GM04504 (cell line): ENCODE results near the gene ZIC4.

Experiments
- DNase-seq: peaks from one replicate; pipeline ENCODE4 v3.0.0-alpha.2; 2012; ENCODE audit warnings: low read depth

The ZIC4 gene

DNA sequence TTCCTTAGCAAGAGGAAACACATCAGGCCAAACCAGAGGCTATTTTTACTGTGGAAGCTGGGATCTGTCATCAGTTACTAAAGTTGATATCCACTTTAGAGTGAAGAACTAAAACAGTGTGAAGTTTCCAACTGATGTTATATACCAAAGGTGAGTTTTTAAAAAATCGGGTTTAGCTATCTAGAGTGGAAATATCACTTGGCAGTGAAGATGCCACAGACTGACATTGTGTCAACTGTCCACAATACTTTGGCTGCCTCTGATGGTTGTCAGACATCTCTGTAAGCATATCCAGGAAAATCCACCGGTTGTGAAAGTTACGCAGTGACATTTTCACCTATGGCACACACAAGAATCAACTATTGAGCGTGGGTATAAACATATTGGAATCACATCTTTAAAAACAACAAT, 12.0 kb upstream of the ZIC4 start:
- DNase-seq: no peak

GRCh38 chr3:147417551-147418295, 11.4 kb upstream of the ZIC4 start:
- no peak for DNase-seq

- DNase-seq: no peak
Observed at GRCh38 chr3:147416931-147417330, 10.6 kb upstream of the ZIC4 start.

DNA sequence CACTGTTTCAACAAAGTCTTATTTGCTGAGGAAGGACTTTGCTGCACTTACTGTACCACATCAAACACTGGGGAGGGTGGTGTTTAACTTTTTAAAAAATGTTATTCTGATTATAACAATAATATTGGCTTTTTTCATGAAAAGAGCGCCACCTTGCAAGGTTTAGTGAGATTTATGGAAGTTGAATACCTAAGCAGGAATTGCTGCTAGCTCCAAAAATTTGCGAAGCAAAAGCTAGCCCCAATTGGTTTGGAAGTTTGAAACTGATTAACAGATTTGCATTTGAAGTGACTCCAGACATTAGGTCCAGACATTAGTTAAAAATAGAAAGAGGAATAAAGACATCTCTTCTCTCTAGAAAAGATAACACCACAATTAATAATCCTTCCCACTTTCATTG, 9.5 kb upstream of the ZIC4 start:
- no peak for DNase-seq

GRCh38 chr3:147415286-147415685, 8.9 kb upstream of the ZIC4 start:
- no peak for DNase-seq

DNA sequence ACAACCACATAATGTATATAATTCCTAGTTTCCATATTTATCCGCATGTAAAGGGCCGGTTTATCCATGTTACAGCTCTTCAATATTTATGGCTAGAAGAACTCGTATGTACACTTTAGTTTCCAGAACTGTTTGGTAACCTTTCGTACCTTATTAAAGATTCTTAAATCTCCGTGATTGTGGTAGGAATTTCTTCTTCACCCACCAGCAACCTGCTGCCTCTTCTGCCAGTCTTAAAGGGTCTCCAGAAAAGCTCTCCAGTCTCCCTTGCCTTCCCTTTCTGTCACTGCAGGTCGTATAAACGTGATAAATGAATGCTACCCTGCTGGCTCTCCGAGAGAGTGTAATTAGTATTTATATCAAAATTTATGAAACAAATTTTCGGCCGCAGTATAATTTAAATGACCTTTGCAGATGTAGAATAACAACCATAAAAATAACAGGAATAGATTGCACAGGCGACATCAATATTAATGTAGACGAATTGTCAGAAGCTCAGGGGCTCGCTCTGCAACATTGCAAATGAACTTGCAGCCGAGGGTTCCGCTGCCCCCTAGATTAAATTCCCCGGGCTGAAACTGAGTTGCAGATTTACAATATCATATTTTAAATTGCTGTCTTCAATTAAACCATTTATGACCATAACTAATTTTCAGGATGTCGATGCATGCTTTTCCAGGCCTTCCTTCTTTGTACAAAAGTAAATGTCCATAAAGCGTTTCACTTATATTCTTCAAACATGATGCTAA, 8.2 kb upstream of the ZIC4 start:
- DNase-seq: no peak

DNA sequence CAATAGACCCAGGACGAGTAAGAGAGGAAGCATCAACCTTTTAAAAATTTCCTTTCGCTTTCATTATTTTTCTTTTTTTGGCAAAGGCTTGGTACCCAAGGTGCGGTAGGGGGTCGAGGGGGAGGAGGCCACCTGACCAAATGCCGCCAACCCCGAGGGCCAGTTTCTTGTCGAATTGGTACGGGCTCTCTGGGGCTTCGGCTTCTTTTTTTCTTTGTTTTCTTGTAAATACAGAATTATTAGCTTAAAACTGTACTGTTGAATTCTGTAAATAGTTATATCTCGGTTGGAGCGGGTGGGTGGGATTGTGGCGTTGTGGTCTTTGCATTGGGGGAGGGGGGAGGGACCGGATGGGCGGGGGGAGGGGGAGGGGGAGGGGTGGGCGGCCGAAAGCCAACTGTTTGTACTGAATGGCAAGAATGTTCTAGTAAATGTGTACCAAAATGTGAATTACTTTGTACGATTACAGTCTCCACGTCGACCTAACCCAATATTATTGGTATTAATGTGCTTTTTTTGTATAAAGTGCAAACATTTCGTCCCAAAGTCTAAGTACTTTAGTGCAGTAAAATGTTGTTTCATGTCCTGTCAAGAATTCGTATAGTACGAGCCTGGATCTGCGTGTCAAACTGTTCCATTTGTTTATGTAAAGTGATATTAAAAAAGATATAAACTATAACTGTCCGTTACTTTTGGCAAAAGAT, 7.5 kb upstream of the ZIC4 start:
- no peak for DNase-seq

DNA sequence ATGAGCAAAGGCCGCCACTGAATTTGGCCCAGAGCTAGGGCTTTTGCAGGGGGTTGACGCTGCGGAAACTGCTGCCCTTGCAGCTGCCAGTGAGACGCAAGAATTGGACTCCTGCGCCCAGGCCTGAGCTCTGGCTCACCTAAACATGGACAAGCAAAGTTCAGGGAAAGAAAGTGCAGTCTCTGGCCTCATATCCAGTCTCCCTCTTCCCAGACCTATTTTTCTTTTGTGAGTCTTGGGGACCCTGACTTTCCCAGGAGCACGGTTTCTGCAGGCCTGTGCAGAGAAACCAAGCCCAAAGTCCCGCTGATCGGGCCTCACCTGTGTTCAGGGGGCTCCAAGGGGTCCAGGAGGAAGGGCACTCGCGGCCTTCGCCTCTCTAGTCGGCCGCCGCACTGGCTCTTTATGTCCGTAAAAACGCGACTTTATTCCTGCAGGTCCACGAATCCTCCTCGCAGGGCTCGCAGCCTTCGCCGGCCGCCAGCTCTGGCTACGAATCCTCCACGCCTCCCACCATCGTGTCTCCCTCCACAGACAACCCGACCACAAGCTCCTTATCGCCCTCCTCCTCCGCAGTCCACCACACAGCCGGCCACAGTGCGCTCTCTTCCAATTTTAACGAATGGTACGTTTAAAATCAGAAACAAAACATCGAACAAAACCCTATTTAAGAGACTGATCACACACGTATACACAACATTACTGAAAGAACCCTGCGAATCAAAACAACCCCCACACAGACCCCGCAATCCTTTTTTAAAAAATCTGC, 6.8 kb upstream of the ZIC4 start:
- DNase-seq: no peak

GRCh38 chr3:147412261-147412916, 6.0 kb upstream of the ZIC4 start:
- no peak for DNase-seq

DNA sequence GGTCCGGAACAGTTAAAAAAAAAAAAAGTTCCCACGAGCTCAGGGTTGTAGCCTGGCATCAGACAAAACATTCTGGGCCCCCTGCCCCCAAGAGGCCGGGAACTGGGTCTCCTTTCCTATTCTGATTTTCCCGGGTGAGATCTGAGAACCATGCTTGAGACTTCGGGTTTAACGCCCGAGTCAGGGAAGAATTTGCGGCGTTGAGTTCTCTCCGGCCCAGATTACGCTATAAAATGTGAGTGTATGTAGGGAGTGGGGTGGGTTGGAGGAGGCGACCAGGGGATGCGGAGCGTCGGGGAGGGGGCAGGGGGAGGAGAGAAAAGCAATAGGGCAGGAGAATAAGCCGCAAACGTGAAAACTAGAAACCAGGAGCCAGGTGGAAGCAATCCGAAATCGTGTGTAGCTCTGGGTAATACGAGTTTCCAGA, 5.5 kb upstream of the ZIC4 start:
- no peak for DNase-seq

DNA sequence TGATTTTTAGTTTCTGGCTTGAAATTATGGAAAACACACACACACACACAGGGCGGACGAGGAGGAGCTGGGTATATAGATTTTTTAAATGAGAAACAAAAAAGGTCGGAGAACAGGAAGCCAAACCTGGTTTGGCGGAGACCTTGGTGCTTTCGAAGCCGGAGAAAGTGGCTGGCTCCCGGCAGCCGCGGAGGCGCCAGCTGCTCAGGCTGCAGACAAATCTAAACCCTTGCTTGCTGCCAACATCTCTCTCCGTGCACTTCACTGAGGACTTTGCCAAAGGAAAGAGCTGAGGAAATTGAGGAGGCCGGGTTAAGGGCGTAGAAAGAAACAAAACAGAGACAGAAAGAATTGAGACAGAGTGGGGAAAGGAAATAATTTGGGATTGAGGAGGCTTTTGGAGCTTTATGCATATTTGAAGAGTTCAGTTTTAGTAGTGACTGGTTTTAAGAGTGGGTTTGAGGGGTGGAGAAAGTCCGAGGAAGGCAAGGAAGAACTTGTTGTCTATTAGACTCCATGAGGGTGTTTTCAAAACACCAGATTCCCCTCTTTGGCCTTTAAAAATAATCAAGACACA, 5.0 kb upstream of the ZIC4 start:
- no peak for DNase-seq

DNA sequence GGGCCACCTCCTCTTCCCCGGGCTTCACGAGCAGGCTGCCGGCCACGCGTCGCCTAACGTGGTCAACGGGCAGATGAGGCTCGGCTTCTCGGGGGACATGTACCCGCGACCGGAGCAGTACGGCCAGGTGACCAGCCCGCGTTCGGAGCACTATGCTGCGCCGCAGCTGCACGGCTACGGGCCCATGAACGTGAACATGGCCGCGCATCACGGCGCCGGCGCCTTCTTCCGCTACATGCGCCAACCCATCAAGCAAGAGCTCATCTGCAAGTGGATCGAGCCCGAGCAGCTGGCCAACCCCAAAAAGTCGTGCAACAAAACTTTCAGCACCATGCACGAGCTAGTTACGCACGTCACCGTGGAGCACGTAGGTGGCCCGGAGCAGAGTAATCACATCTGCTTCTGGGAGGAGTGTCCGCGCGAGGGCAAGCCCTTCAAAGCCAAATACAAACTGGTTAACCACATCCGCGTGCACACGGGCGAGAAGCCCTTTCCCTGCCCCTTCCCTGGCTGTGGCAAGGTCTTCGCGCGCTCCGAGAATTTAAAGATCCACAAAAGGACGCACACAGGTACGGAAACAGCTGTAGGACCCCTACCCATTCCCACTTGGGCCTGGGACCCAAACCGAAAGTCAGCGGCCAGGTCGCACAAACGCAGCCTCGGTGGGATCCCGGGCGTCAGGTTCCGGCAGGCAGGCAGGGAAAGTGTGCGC, 4.3 kb upstream of the ZIC4 start:
- peak; percentile 79 for DNase-seq

DNA sequence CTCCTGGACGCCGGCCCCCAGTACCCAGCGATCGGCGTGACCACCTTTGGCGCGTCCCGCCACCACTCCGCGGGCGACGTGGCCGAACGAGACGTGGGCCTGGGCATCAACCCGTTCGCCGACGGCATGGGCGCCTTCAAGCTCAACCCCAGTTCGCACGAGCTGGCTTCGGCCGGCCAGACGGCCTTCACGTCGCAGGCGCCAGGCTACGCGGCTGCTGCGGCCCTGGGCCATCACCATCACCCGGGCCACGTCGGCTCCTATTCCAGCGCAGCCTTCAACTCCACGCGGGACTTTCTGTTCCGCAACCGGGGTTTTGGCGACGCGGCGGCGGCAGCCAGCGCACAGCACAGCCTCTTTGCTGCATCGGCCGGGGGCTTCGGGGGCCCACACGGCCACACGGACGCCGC, 3.8 kb upstream of the ZIC4 start:
- no peak for DNase-seq

GRCh38 chr3:147409143-147410115, 3.1 kb upstream of the ZIC4 start, which contains the start of gene ZIC1:
ZIC1 (plus strand) TSS chr3:147409365; CDS start chr3:147410113, 748 bp downstream.
- peak; percentile 78 for DNase-seq

- no peak for DNase-seq
Observed at GRCh38 chr3:147408188-147409100, 2.1 kb upstream of the ZIC4 start.

- no peak for DNase-seq
Observed at GRCh38 chr3:147407498-147408187, 1.3 kb upstream of the ZIC4 start.

DNA sequence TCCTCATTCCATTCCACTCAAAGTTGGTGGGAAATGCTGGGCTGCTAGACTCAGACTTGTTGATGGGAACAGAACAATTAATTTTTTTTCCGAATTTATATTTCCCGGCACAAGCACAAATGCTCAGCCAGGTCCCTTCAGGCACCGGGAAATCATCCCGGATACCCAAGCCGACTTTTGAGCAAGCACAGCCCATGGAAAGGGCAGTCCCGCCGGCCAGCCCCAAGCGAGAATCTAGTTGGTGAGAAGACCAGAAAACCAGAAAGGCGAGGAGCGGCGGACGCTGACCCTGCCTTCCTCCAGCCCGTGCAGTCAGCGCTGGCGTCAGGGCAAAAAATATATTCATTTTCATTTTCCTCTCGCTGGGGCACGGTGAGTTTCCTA, 763 bp upstream of the ZIC4 start:
- no peak for DNase-seq
